OCI-M1 (cell line): ENCODE measurements around the gene U2SURP.
A peak's percentile ranks its signal among the peaks of the same experiment; 100 is the strongest.
"Not testable (repeated sequence)": the region's sequence is repeated elsewhere in the genome, so short reads cannot be mapped to it uniquely, and the experiment has no call there.

Source experiments
- DNase-seq: peaks from one replicate; lab custom pipeline; 2025; lab: John Stamatoyannopoulos, UW

The U2SURP gene

GRCh38 chr3:143071776-143072175 lies 70.4 kb downstream of the U2SURP start:
- DNase-seq: no peak

- not testable (repeated sequence) for DNase-seq
Observed at GRCh38 chr3:143072298-143073020, 71.1 kb downstream of the U2SURP start.

- DNase-seq: not testable (repeated sequence)
Observed at GRCh38 chr3:143073541-143073940, 72.2 kb downstream of the U2SURP start.

GRCh38 chr3:143073983-143074382 lies 72.6 kb downstream of the U2SURP start:
- not testable (repeated sequence) for DNase-seq

GRCh38 chr3:143078883-143079282 lies 77.5 kb downstream of the U2SURP start:
- DNase-seq: no peak

GRCh38 chr3:143080196-143080595 lies 78.8 kb downstream of the U2SURP start:
- peak; percentile 18 for DNase-seq

- DNase-seq: no peak
Observed at GRCh38 chr3:143081365-143081764, 80.0 kb downstream of the U2SURP start.

GRCh38 chr3:143081844-143082778 lies 80.7 kb downstream of the U2SURP start:
- peak; percentile 78 for DNase-seq

GRCh38 chr3:143083781-143084180 lies 82.4 kb downstream of the U2SURP start:
- peak; percentile 29 for DNase-seq

- DNase-seq: peak; percentile 98
Observed at GRCh38 chr3:143084856-143085731, 83.7 kb downstream of the U2SURP start.

- no peak for DNase-seq
Observed at GRCh38 chr3:143088835-143089234, 87.5 kb downstream of the U2SURP start.

GRCh38 chr3:143089965-143090364 lies 88.6 kb downstream of the U2SURP start:
- DNase-seq: no peak

GRCh38 chr3:143090486-143090885 lies 89.1 kb downstream of the U2SURP start:
- DNase-seq: no peak

GRCh38 chr3:143090976-143091837 lies 89.8 kb downstream of the U2SURP start:
- DNase-seq: no peak

- peak; percentile 37 for DNase-seq
Observed at GRCh38 chr3:143092191-143092590, 90.8 kb downstream of the U2SURP start.

- no peak for DNase-seq
Observed at GRCh38 chr3:143095813-143096212, 94.4 kb downstream of the U2SURP start.

GRCh38 chr3:143098032-143098764 lies 96.8 kb downstream of the U2SURP start:
- no peak for DNase-seq

- no peak for DNase-seq
Observed at GRCh38 chr3:143099210-143099609, 97.8 kb downstream of the U2SURP start.

GRCh38 chr3:143099690-143100089 lies 98.3 kb downstream of the U2SURP start:
- no peak for DNase-seq

GRCh38 chr3:143100451-143100850 lies 99.1 kb downstream of the U2SURP start:
- no peak for DNase-seq
